ENCODE data around the gene RAB20.

DNA sequence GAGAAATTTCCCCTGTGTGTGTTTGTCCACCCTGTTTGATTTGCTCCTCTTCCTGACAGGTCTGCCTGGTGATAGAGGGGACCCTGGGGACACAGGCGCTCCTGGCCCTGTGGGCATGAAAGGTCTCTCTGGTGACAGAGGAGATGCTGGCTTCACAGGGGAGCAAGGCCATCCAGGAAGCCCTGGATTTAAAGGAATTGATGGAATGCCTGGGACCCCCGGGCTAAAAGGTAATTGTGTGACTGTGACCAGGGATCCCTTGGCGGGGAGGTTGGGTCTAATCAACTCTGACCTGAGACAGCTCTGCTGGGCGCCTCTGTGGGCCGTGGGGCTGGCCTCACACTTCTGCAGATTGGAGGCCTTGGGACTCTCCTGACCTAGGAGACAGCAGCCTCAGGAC, 81.4 kb downstream of the RAB20 start:
- TF ChIP-seq POLR2A (IDR thresholded peaks at IDR 0.05) (no peak), CTCF (IDR thresholded peaks at IDR 0.05) (no peak), EP300 (IDR thresholded peaks at IDR 0.05) (no peak)
